ENCODE measurements around the gene RASSF3. TPM values are rescaled to one million over a fixed set of nuclear protein-coding genes. Genes with fewer than 3 reads are reported as not detected.

RASSF3 gene
- total and polyA plus RNA-seq, 5 donors from 2014 or later = 5.5 to 158 (median 10.5) TPM

- Histone ChIP-seq H3K36me3 (ENCODE audit: control insufficient read depth, insufficient read depth, low read length) (no peaks in the 10 kb centered on the region), H3K4me1 (ENCODE audit: control insufficient read depth, insufficient read depth, low read length, poor library complexity, severe bottlenecking) (peaks cover 99% of the 10 kb centered on the region), H3K9me3 (ENCODE audit: control insufficient read depth in 2 of 2, low read length in 2 of 2) (no peaks in the 10 kb centered on the region), H3K4me3 (ENCODE audit: low read depth, low read length) (peak overlapping the region; percentile 58), H3K27me3 (ENCODE audit: control insufficient read depth, insufficient read depth, low read length) (no peaks in the 10 kb centered on the region), H3K27ac (ENCODE audit: insufficient read depth, low read length, poor library complexity, severe bottlenecking) (peak overlapping the region; percentile 92)
- peak overlapping the region; percentile 75 to 97 (median 95) for H3K27ac Mint-ChIP-seq
- no peaks in the 10 kb centered on the region for H3K27me3 Mint-ChIP-seq
- H3K9me3 Mint-ChIP-seq = no peaks in the 10 kb centered on the region
- peak overlapping the region; percentile 68 to 96 (median 83) for H3K4me3 Mint-ChIP-seq
- peaks cover 8% of the 10 kb centered on the region for H3K36me3 Mint-ChIP-seq
- H3K4me1 Mint-ChIP-seq = peaks cover 43 to 95% (median 73%) of the 10 kb centered on the region in 4 donors
- DNase-seq (peak; percentile 71 to 80 (median 76)), ATAC-seq (ENCODE audit: low read depth in 2 of 2) (peak; percentile 54)
These were observed 55.2 kb downstream of the RASSF3 start for GRCh38 chr12:64665514-64665913.

GRCh38 chr12:64666054-64666914 lies 56.0 kb downstream of the RASSF3 start:
- DNase-seq (no peak), ATAC-seq (ENCODE audit: low read depth in 2 of 2) (no peak)
- H3K27me3 Mint-ChIP-seq = no peaks in the 10 kb centered on the region
- H3K27ac ChIP-seq (ENCODE audit: insufficient read depth, low read length, poor library complexity, severe bottlenecking) = peak overlapping the region; percentile 92
- no peaks in the 10 kb centered on the region for H3K9me3 Mint-ChIP-seq
- peaks cover 3% of the 10 kb centered on the region for H3K36me3 Mint-ChIP-seq
- H3K27me3 ChIP-seq (ENCODE audit: control insufficient read depth, insufficient read depth, low read length) = no peaks in the 10 kb centered on the region
- no peaks in the 10 kb centered on the region for H3K36me3 ChIP-seq (ENCODE audit: control insufficient read depth, insufficient read depth, low read length)
- peak overlapping the region; percentile 75 to 97 (median 95) for H3K27ac Mint-ChIP-seq
- H3K4me3 Mint-ChIP-seq = peak overlapping the region; percentile 68 to 96 (median 83)
- H3K4me1 ChIP-seq (ENCODE audit: control insufficient read depth, insufficient read depth, low read length, poor library complexity, severe bottlenecking) = peaks cover 100% of the 10 kb centered on the region
- peak overlapping the region; percentile 58 for H3K4me3 ChIP-seq (ENCODE audit: low read depth, low read length)
- peaks cover 39 to 95% (median 74%) of the 10 kb centered on the region in 4 donors for H3K4me1 Mint-ChIP-seq
- H3K9me3 ChIP-seq (ENCODE audit: control insufficient read depth in 2 of 2, low read length in 2 of 2) = no peaks in the 10 kb centered on the region

GRCh38 chr12:64667793-64668192 lies 57.5 kb downstream of the RASSF3 start:
- Mint-ChIP-seq H3K36me3 (peaks cover 8% of the 10 kb centered on the region), H3K27me3 (no peaks in the 10 kb centered on the region), H3K4me3 (peak overlapping the region in 3 of 4 donors; percentile 66 to 96 (median 94)), H3K9me3 (no peaks in the 10 kb centered on the region), H3K27ac (peak overlapping the region; percentile 75 to 97 (median 95)), H3K4me1 (peaks cover 38 to 95% (median 77%) of the 10 kb centered on the region in 4 donors)
- Histone ChIP-seq H3K27me3 (ENCODE audit: control insufficient read depth, insufficient read depth, low read length) (no peaks in the 10 kb centered on the region), H3K9me3 (ENCODE audit: control insufficient read depth in 2 of 2, low read length in 2 of 2) (no peaks in the 10 kb centered on the region), H3K27ac (ENCODE audit: insufficient read depth, low read length, poor library complexity, severe bottlenecking) (peak overlapping the region; percentile 92), H3K36me3 (ENCODE audit: control insufficient read depth, insufficient read depth, low read length) (no peaks in the 10 kb centered on the region), H3K4me3 (ENCODE audit: low read depth, low read length) (peak overlapping the region; percentile 51), H3K4me1 (ENCODE audit: control insufficient read depth, insufficient read depth, low read length, poor library complexity, severe bottlenecking) (peaks cover 100% of the 10 kb centered on the region)
- DNase-seq (no peak), ATAC-seq (ENCODE audit: low read depth in 2 of 2) (no peak)

GRCh38 chr12:64669270-64669842 lies 59.1 kb downstream of the RASSF3 start:
- peak overlapping the region; percentile 82 to 98 (median 95) for H3K4me3 Mint-ChIP-seq
- Histone ChIP-seq H3K27me3 (ENCODE audit: control insufficient read depth, insufficient read depth, low read length) (no peaks in the 10 kb centered on the region), H3K27ac (ENCODE audit: insufficient read depth, low read length, poor library complexity, severe bottlenecking) (peak overlapping the region; percentile 92), H3K36me3 (ENCODE audit: control insufficient read depth, insufficient read depth, low read length) (no peaks in the 10 kb centered on the region), H3K9me3 (ENCODE audit: control insufficient read depth in 2 of 2, low read length in 2 of 2) (no peaks in the 10 kb centered on the region), H3K4me3 (ENCODE audit: low read depth, low read length) (peak overlapping the region; percentile 80), H3K4me1 (ENCODE audit: control insufficient read depth, insufficient read depth, low read length, poor library complexity, severe bottlenecking) (peaks cover 100% of the 10 kb centered on the region)
- H3K36me3 Mint-ChIP-seq = peaks cover 9% of the 10 kb centered on the region
- peak overlapping the region; percentile 95 to 97 (median 97) for H3K27ac Mint-ChIP-seq
- ATAC-seq (ENCODE audit: low read depth in 2 of 2) (peak; percentile 92), DNase-seq (peak; percentile 46 to 92 (median 82))
- H3K9me3 Mint-ChIP-seq = no peaks in the 10 kb centered on the region
- H3K4me1 Mint-ChIP-seq = peaks cover 46 to 95% (median 84%) of the 10 kb centered on the region in 4 donors
- H3K27me3 Mint-ChIP-seq = no peaks in the 10 kb centered on the region

- peaks cover 100% of the 10 kb centered on the region for H3K4me1 ChIP-seq (ENCODE audit: control insufficient read depth, insufficient read depth, low read length, poor library complexity, severe bottlenecking)
- Mint-ChIP-seq H3K4me3 (peak overlapping the region; percentile 82 to 98 (median 95)), H3K9me3 (no peaks in the 10 kb centered on the region), H3K4me1 (peaks cover 46 to 94% (median 83%) of the 10 kb centered on the region in 4 donors), H3K27ac (peak overlapping the region; percentile 95 to 97 (median 97)), H3K27me3 (no peaks in the 10 kb centered on the region), H3K36me3 (peaks cover 9% of the 10 kb centered on the region)
- H3K9me3 ChIP-seq (ENCODE audit: control insufficient read depth in 2 of 2, low read length in 2 of 2) = no peaks in the 10 kb centered on the region
- peak overlapping the region; percentile 80 for H3K4me3 ChIP-seq (ENCODE audit: low read depth, low read length)
- DNase-seq = peak in 1 of 3 donors; percentile 28
- H3K27ac ChIP-seq (ENCODE audit: insufficient read depth, low read length, poor library complexity, severe bottlenecking) = peak overlapping the region; percentile 92
- no peaks in the 10 kb centered on the region for H3K36me3 ChIP-seq (ENCODE audit: control insufficient read depth, insufficient read depth, low read length)
- H3K27me3 ChIP-seq (ENCODE audit: control insufficient read depth, insufficient read depth, low read length) = no peaks in the 10 kb centered on the region
- ATAC-seq (ENCODE audit: low read depth in 2 of 2) = no peak
These were observed 59.7 kb downstream of the RASSF3 start for GRCh38 chr12:64670019-64670418.

- Mint-ChIP-seq H3K27me3 (no peaks in the 10 kb centered on the region), H3K36me3 (peaks cover 12% of the 10 kb centered on the region), H3K4me3 (peak overlapping the region; percentile 89 to 98 (median 95)), H3K9me3 (no peaks in the 10 kb centered on the region), H3K27ac (peak overlapping the region; percentile 95 to 97 (median 97)), H3K4me1 (peaks cover 44 to 93% (median 76%) of the 10 kb centered on the region in 4 donors)
- Histone ChIP-seq H3K27ac (ENCODE audit: insufficient read depth, low read length, poor library complexity, severe bottlenecking) (peak overlapping the region; percentile 92), H3K36me3 (ENCODE audit: control insufficient read depth, insufficient read depth, low read length) (no peaks in the 10 kb centered on the region), H3K4me1 (ENCODE audit: control insufficient read depth, insufficient read depth, low read length, poor library complexity, severe bottlenecking) (peaks cover 100% of the 10 kb centered on the region), H3K4me3 (ENCODE audit: low read depth, low read length) (peak overlapping the region; percentile 80), H3K9me3 (ENCODE audit: control insufficient read depth in 2 of 2, low read length in 2 of 2) (no peaks in the 10 kb centered on the region), H3K27me3 (ENCODE audit: control insufficient read depth, insufficient read depth, low read length) (no peaks in the 10 kb centered on the region)
- ATAC-seq (ENCODE audit: low read depth in 2 of 2) = no peak
- DNase-seq = no peak
These were observed 60.8 kb downstream of the RASSF3 start for GRCh38 chr12:64670919-64671639.

- Histone ChIP-seq H3K4me1 (ENCODE audit: control insufficient read depth, insufficient read depth, low read length, poor library complexity, severe bottlenecking) (peaks cover 100% of the 10 kb centered on the region), H3K4me3 (ENCODE audit: low read depth, low read length) (peak overlapping the region; percentile 80), H3K27me3 (ENCODE audit: control insufficient read depth, insufficient read depth, low read length) (no peaks in the 10 kb centered on the region), H3K36me3 (ENCODE audit: control insufficient read depth, insufficient read depth, low read length) (no peaks in the 10 kb centered on the region), H3K27ac (ENCODE audit: insufficient read depth, low read length, poor library complexity, severe bottlenecking) (peak overlapping the region; percentile 92), H3K9me3 (ENCODE audit: control insufficient read depth in 2 of 2, low read length in 2 of 2) (no peaks in the 10 kb centered on the region)
- no peak for ATAC-seq (ENCODE audit: low read depth in 2 of 2)
- Mint-ChIP-seq H3K27ac (peak overlapping the region; percentile 95 to 97 (median 97)), H3K36me3 (peaks cover 12% of the 10 kb centered on the region), H3K27me3 (no peaks in the 10 kb centered on the region), H3K4me1 (peaks cover 38 to 93% (median 73%) of the 10 kb centered on the region in 4 donors), H3K4me3 (peak overlapping the region; percentile 70 to 98 (median 92)), H3K9me3 (no peaks in the 10 kb centered on the region)
- no peak for DNase-seq
These were observed 61.4 kb downstream of the RASSF3 start for GRCh38 chr12:64671681-64672080.
